Mammary epithelial cell (primary cell): ENCODE data around the gene EML4.

Experiments
- EZH2 ChIP-seq: IDR thresholded peaks from 2 replicates; pipeline ENCODE4 v1.6.1; 2012; ENCODE audit warnings: low read length, inconsistent platforms, borderline replicate concordance
- TF ChIP-seq, protein P1 (sequence below), 2 donors: IDR thresholded peaks in 1 of 2; conservative IDR thresholded peaks in 1 of 2; 2 replicates each; pipeline ENCODE4 v1.5.1; 2011 to 2012; ENCODE audit warnings: inconsistent platforms in 2 of 2, low read length in 2 of 2, mild to moderate bottlenecking in 2 of 2, control low read depth in 1 of 2, low read depth in 1 of 2; ENCODE audit not compliant: insufficient read depth in 1 of 2; ENCODE audit errors: extremely low read depth in 1 of 2

DNA sequence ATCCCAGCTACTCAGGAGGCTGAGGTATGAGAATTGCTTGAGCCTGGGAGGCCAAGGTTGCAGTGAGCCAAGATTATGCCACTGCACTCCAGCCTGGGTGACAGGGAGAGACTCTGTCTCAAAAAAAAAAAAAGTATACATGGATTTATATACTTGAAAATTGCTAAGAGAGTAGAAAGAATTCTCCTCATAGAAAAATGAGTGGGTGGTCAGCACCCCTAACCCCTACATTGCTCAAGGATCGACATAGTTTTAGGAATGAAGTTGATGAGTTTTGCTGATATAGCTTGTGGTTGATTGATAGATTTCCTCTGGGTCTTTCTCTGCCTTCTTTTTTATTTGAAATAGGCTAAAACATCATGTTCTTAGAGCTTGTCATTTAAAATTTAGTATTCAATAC, 58.9 kb downstream of the EML4 start:
- TF ChIP-seq, protein P1, sequence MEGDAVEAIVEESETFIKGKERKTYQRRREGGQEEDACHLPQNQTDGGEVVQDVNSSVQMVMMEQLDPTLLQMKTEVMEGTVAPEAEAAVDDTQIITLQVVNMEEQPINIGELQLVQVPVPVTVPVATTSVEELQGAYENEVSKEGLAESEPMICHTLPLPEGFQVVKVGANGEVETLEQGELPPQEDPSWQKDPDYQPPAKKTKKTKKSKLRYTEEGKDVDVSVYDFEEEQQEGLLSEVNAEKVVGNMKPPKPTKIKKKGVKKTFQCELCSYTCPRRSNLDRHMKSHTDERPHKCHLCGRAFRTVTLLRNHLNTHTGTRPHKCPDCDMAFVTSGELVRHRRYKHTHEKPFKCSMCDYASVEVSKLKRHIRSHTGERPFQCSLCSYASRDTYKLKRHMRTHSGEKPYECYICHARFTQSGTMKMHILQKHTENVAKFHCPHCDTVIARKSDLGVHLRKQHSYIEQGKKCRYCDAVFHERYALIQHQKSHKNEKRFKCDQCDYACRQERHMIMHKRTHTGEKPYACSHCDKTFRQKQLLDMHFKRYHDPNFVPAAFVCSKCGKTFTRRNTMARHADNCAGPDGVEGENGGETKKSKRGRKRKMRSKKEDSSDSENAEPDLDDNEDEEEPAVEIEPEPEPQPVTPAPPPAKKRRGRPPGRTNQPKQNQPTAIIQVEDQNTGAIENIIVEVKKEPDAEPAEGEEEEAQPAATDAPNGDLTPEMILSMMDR (conservative IDR thresholded peaks at IDR 0.05 in 1 of 2, IDR thresholded peaks at IDR 0.05 in 1 of 2; ENCODE audit: extremely low read depth in 1 of 2, insufficient read depth in 1 of 2, low read depth in 1 of 2, low read length in 2 of 2) = no peak
- no peak for TF ChIP-seq EZH2
